ENCODE measurements around the gene CXorf49.
"Not testable (repeated sequence)": the region's sequence is repeated elsewhere in the genome, so short reads cannot be mapped to it uniquely, and the experiment has no call there.

Gene CXorf49

DNA sequence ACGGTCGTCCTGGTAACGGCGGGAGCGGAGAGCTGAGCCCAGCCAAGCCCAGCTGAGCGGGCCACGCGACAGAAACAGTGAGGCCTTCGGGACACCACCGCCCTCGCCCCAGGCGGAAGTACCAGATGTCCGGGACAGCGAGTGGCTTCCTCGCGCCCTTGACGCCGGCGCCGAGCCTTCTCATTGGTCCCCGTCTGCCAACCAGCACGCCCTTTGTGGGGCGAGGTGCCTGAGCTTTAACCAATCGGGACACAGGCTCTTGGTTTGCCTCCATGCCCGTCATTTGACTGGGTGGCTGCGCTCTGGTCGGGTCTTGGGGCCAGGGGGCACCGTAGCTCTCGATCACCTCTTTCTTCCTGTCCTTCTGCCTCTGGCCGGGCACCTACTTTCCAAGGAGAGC lies at the start of gene CXorf49:
TSS of gene CXorf49 (minus strand) at position 101 of the 400 bp plus-strand sequence. CDS start 134 bp downstream, outside the sequence.
- not testable (repeated sequence) for DNase-seq

DNA sequence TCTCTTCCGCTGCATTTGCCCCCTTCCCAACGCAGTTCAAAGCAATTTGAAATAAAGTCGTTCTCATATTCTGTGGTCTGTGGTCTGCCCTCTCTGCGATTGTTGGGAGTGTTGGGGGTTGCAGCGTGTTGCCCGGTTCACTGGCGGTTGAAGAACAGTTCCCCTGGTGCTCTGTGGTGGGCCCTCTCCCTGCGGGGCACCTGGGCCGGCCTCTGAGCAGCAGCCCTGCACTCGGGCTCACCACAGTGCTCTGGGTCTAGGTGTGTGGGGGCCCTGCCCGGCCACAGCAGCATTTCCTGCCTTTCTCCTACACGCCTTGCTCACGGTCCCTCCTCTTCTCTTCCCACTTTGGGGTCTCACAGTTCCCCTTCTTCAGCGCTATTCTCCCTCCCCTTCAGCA lies 49.0 kb upstream of the CXorf49 start:
- DNase-seq = not testable (repeated sequence)

DNA sequence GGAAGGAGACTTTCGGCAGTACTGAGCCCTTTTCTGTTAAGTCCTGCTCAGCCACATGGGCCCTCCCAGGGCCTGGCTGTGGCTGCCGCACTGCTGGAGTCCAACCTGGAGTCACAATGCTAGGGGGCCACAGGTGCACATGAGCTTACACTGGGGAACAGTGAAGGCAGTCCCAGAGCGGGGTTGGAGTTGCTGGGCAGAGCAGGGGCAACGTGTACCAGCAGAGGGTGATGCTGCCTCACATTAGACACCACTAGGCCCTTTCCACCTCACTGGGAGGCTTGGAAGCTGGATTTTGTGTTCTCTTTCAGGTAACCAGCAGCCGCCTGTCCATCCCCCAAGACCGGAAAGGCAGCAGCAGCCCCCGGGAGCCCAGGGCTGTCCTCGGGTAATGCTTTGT lies 47.5 kb upstream of the CXorf49 start:
- not testable (repeated sequence) for DNase-seq

DNA sequence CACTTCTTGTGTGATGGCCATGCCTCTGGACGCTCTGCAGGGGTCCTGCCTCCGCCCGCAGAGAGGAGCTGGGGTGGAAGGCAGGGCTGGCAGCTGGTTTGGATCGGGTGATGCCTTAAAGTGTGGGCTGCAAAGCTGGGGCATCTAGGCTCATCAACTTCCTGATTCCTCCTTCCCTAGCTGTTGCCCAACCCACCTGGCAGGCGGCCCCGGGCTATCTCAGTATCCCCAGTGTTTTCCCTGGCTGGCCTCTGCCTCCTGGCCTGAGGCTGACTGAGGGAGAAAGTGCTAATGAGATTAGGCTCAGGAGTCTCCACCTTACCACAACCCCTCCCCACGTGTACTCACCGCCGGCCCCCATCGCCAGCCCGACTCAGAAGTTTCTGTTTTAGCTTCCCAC lies 46.7 kb upstream of the CXorf49 start:
- not testable (repeated sequence) for DNase-seq

DNA sequence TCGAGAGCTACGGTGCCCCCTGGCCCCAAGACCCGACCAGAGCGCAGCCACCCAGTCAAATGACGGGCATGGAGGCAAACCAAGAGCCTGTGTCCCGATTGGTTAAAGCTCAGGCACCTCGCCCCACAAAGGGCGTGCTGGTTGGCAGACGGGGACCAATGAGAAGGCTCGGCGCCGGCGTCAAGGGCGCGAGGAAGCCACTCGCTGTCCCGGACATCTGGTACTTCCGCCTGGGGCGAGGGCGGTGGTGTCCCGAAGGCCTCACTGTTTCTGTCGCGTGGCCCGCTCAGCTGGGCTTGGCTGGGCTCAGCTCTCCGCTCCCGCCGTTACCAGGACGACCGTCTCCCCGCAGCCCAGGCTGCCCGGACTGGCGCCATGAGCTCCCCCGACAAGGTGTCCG lies 45.0 kb upstream of the CXorf49 start, which contains the start of gene CXorf49B:
TSS of gene CXorf49B (plus strand) at position 301 of the 400 bp plus-strand sequence. CDS start at position 376, 75 bp downstream.
- not testable (repeated sequence) for DNase-seq

GRCh38 chrX:71760688-71761281 lies 42.7 kb upstream of the CXorf49 start:
- not testable (repeated sequence) for DNase-seq

DNA sequence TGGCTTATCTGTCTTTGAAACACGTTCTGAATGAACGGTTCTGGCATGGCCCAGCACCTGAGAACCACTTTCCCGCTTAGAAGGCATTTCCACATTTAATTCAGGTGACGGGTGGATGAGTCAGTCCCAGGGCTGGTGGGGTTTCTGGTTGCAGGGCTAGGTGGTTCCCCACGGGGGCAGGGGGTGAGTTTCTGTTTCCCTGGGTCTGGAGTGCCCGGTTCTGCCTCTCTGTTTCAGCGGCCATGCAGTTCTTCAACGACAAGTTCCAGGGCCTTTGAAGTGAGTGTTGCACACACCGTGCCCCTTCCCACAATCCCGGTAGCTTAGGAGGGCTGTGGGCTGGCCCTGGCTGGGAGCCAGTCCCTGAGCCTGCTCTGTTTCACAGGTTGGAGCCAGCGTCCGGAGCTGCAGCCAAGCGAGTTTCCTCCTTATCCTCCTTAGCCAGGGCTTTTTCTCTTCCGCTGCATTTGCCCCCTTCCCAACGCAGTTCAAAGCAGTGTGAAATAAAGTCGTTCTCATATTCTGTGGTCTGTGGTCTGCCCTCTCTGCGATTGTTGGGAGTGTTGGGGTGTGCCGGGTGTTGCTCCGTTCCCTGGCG lies 2.3 kb upstream of the CXorf49 start:
- DNase-seq = not testable (repeated sequence)

DNA sequence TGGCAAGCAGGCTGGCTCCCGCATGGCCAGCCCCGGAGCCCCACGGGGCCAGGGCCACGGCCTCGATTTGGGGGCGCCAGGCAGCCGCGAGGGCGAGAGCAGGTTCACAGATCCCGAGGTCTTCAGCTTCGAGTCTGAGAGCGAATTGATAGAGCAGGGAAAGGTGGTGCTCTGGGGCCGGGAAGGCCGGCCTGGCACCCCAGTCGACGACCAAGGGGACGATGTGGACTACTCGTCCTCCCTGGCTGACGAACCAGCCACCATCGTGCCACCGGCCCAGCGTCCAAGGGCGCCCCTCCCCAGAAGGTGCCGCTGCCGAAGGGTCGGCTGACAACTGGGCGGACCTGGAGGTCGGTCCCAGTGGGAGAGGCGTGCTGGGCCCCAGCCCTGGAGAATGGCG lies 1.1 kb upstream of the CXorf49 start:
- DNase-seq = not testable (repeated sequence)

DNA sequence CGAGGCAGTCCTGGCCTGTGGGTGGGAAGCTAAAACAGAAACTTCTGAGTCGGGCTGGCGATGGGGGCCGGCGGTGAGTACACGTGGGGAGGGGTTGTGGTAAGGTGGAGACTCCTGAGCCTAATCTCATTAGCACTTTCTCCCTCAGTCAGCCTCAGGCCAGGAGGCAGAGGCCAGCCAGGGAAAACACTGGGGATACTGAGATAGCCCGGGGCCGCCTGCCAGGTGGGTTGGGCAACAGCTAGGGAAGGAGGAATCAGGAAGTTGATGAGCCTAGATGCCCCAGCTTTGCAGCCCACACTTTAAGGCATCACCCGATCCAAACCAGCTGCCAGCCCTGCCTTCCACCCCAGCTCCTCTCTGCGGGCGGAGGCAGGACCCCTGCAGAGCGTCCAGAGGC lies 1.8 kb downstream of the CXorf49 start:
- not testable (repeated sequence) for DNase-seq

DNA sequence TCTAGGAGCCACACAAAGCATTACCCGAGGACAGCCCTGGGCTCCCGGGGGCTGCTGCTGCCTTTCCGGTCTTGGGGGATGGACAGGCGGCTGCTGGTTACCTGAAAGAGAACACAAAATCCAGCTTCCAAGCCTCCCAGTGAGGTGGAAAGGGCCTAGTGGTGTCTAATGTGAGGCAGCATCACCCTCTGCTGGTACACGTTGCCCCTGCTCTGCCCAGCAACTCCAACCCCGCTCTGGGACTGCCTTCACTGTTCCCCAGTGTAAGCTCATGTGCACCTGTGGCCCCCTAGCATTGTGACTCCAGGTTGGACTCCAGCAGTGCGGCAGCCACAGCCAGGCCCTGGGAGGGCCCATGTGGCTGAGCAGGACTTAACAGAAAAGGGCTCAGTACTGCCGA lies 2.5 kb downstream of the CXorf49 start:
- DNase-seq = not testable (repeated sequence)

DNA sequence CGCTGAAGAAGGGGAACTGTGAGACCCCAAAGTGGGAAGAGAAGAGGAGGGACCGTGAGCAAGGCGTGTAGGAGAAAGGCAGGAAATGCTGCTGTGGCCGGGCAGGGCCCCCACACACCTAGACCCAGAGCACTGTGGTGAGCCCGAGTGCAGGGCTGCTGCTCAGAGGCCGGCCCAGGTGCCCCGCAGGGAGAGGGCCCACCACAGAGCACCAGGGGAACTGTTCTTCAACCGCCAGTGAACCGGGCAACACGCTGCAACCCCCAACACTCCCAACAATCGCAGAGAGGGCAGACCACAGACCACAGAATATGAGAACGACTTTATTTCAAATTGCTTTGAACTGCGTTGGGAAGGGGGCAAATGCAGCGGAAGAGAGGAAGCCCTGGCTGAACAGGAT lies 4.0 kb downstream of the CXorf49 start:
- DNase-seq = not testable (repeated sequence)

DNA sequence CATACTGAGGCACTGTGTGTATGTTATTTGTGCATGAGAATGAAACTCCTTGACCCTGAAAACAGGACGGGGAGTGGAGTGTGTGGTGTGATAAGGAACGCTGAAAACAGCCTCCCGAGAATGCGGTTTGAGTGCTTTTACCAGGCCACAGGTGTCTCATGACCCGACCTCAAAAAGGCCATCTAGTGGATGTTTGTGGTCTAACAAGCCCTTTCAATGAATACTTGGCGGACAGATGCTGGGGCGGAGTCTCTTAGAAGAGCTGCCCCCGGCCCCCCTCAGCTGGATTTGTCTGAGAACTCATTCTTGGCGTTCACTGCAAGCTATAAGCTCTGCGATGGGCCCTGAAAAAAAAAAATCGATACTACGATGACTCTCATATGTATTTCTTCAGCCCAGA lies 15.2 kb downstream of the CXorf49 start:
- not testable (repeated sequence) for DNase-seq

DNA sequence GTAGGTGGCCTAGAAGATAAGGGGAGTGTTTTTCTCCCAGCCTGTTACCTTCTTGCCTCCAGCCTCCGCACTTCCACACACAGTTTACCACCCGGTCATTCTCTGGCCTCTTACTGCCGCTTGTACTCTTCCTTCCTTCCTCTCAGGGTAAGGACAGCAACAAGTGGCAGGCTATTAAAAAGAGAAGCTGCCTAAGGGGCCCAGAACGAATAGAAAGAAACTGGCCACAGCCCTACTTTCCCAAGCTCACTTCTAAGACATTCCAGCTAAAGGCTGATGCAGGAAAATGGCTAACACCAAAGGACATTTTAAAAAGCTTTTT lies 19.1 kb downstream of the CXorf49 start:
- DNase-seq = not testable (repeated sequence)

DNA sequence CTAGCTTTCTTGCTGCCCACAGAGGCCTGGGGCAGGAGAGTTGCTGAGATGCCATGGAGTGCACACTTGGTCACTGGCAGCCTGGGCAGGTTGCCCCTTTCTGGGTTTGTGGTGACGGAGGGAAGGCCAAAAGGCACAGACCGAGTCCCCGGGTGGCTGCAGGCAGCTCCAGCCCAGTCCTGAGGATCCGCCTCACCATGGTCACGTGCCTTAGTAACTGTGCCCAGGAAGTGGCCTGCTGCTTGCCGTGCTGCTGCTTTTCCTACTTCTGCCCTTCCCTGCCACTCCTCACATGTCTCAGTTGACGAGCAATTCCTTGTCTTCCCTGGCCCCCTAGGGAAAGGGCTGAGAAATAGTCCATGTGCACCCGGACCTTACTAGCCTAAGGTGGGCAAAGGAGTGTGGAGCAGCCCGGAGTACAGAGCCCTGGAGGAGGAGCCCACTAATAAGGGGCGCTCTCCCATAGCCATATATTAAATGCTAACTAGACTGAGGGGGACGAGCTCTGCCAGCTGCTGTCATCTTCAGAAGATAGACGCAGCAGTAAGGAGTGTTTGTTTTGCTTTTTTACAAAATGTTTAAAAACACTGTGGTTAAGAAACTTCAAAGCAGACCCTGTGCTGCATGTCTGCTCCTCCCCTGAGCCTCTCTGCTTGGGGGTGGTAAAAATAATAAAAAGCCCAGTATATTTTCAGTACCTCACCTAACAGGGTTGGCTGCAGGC lies 19.6 kb downstream of the CXorf49 start:
- DNase-seq = not testable (repeated sequence)

GRCh38 chrX:71697466-71698298 lies 20.4 kb downstream of the CXorf49 start:
- DNase-seq = not testable (repeated sequence)

DNA sequence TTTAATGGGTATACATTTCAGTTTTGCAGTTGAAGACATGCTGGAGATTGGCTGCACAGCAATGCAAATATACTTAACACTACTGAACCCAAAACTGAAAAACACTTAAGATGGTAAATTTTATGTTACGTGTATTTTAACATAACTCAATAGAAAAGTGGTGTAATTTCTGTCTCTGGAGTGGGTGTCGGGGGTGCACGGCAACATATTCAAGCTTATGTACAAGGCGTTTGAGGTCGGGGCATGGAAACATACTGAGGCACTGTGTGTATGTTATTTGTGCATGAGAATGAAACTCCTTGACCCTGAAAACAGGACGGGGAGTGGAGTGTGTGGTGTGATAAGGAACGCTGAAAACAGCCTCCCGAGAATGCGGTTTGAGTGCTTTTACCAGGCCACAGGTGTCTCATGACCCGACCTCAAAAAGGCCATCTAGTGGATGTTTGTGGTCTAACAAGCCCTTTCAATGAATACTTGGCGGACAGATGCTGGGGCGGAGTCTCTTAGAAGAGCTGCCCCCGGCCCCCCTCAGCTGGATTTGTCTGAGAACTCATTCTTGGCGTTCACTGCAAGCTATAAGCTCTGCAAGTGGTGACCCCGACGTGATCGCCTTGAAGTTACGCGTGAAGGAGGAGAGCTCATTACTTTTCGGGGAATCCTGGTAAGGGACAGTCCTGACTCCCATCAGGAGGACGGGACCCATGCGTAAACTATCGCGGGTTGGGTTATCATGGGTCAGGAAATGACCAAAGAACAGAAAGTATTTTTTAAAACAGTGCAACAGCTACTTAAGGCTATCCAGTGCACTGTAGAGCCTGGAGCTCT lies 21.2 kb downstream of the CXorf49 start:
- not testable (repeated sequence) for DNase-seq

GRCh38 chrX:71679575-71680207 lies 38.4 kb downstream of the CXorf49 start:
- no peak for DNase-seq

- DNase-seq = not testable (repeated sequence)
These were observed 40.9 kb downstream of the CXorf49 start for GRCh38 chrX:71677195-71677594.

GRCh38 chrX:71676068-71676795 lies 41.9 kb downstream of the CXorf49 start:
- DNase-seq = not testable (repeated sequence)

GRCh38 chrX:71675636-71676035 lies 42.4 kb downstream of the CXorf49 start:
- DNase-seq = not testable (repeated sequence)

DNA sequence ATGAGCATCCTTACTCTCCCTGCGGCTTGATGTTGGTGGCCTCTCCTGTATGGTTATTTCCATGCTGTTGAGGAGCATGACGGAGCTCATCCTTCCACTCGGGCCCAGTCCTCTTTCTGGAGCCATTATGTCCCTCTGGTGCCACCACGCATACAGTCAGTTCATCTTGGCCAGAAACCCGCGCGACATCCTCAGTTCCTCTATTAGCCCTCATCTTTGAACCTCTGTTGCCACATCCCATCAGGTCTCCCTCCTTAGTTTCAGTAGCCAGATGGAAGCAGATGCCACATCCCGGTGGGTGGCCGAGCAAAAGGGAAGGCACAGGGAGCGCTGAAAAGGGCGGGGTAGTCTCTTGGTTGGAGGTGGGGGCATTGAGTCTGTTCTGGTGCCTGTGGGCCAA lies 46.1 kb downstream of the CXorf49 start:
- DNase-seq = no peak
